ENCODE results near the gene PTBP1.
"Not testable (repeated sequence)": the region's sequence is repeated elsewhere in the genome, so short reads cannot be mapped to it uniquely, and the experiment has no call there.

The PTBP1 gene

DNA sequence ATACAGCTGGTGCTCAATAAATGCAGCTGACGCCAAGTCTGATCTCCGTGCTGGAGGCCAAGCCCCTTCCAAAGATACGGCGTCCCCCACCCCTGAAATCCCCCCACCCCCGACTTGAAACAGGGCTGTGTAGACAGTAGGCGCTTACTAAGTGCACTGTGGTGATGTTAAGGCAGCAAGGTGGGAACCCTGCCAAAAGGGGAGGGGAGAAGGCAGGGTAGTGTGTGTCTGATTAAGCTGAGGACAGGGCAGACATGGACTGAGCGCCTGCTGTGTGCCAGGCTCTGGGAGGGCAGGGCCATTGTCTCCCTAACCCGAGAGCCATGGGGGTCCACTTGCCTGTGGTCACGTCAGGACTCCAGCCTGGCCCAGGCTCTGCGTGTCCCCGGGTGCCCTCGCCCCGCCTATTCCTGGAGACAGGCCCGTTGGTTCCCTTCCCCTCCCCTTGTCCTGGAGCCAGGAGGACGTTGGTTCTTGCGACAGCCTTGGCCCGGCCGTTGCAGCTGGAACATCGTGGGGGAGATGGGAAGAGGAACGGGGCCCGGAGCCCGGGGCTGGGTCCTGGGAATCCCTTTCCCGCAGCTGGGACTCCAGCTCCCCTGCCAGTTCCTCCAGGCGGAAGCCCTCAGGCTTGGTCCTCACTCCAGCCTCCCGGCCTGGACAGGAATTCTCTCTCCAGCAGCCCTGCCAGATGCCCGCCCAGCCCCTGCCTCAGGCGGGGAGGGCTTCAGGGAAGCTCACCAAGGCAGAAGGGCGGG is 53.1 kb downstream of the PTBP1 start:
- Histone ChIP-seq H3K9me3 (ENCODE audit: insufficient read depth, low read length) (no peaks in the 10 kb centered on the region), H3K36me3 (ENCODE audit: insufficient read depth, insufficient read length, low read length) (no peaks in the 10 kb centered on the region), H3K9ac (ENCODE audit: insufficient read length, low read depth) (peak overlapping the region; percentile 71), H3K27me3 (ENCODE audit: insufficient read depth, insufficient read length) (no peaks in the 10 kb centered on the region), H3K4me1 (ENCODE audit: insufficient read depth, insufficient read length) (peaks cover 13% of the 10 kb centered on the region), H3K4me3 (ENCODE audit: insufficient read length, low read depth) (no peak overlapping the region)
- no peak for DNase-seq (ENCODE audit: low read depth, low spot score)
- no peak for TF ChIP-seq SUZ12 (IDR thresholded peaks at IDR 0.05; ENCODE audit: extremely low read depth, insufficient read depth, insufficient read length)
- TF ChIP-seq YY1 (IDR thresholded peaks at IDR 0.05; ENCODE audit: insufficient read depth, insufficient read length): no peak

GRCh38 chr19:850979-851335 is 53.7 kb downstream of the PTBP1 start:
- H3K9me3 ChIP-seq (ENCODE audit: insufficient read depth, low read length): no peaks in the 10 kb centered on the region
- H3K36me3 ChIP-seq (ENCODE audit: insufficient read depth, insufficient read length, low read length): no peaks in the 10 kb centered on the region
- peak overlapping the region; percentile 71 for H3K9ac ChIP-seq (ENCODE audit: insufficient read length, low read depth)
- H3K4me1 ChIP-seq (ENCODE audit: insufficient read depth, insufficient read length): peaks cover 13% of the 10 kb centered on the region
- TF ChIP-seq YY1 (IDR thresholded peaks at IDR 0.05; ENCODE audit: insufficient read depth, insufficient read length): no peak
- TF ChIP-seq ZNF274 (IDR thresholded peaks at IDR 0.05; ENCODE audit: low read depth, low read length): no peak
- TF ChIP-seq SUZ12 (IDR thresholded peaks at IDR 0.05; ENCODE audit: extremely low read depth, insufficient read depth, insufficient read length): no peak
- no peaks in the 10 kb centered on the region for H3K27me3 ChIP-seq (ENCODE audit: insufficient read depth, insufficient read length)
- no peak for DNase-seq (ENCODE audit: low read depth, low spot score)
- no peak overlapping the region for H3K4me3 ChIP-seq (ENCODE audit: insufficient read length, low read depth)

- Histone ChIP-seq H3K27me3 (ENCODE audit: insufficient read depth, insufficient read length) (no peaks in the 10 kb centered on the region), H3K9ac (ENCODE audit: insufficient read length, low read depth) (no peak within 1 kb of the TSS), H3K4me3 (ENCODE audit: insufficient read length, low read depth) (no peak within 1 kb of the TSS), H3K4me1 (ENCODE audit: insufficient read depth, insufficient read length) (peaks cover 9% of the 10 kb centered on the region), H3K9me3 (ENCODE audit: insufficient read depth, low read length) (no peaks in the 10 kb centered on the region), H3K36me3 (ENCODE audit: insufficient read depth, insufficient read length, low read length) (no peaks in the 10 kb centered on the region)
- TF ChIP-seq SUZ12 (IDR thresholded peaks at IDR 0.05; ENCODE audit: extremely low read depth, insufficient read depth, insufficient read length) (no peak), YY1 (IDR thresholded peaks at IDR 0.05; ENCODE audit: insufficient read depth, insufficient read length) (no peak), ZNF274 (IDR thresholded peaks at IDR 0.05; ENCODE audit: low read depth, low read length) (no peak)
- no peak for DNase-seq (ENCODE audit: low read depth, low spot score)
Measured at GRCh38 chr19:852136-853013, 55.1 kb downstream of the PTBP1 start, which contains the start of gene ELANE. Gene ELANE (plus strand): TSS chr19:852303. CDS start chr19:852329, 26 bp downstream.

DNA sequence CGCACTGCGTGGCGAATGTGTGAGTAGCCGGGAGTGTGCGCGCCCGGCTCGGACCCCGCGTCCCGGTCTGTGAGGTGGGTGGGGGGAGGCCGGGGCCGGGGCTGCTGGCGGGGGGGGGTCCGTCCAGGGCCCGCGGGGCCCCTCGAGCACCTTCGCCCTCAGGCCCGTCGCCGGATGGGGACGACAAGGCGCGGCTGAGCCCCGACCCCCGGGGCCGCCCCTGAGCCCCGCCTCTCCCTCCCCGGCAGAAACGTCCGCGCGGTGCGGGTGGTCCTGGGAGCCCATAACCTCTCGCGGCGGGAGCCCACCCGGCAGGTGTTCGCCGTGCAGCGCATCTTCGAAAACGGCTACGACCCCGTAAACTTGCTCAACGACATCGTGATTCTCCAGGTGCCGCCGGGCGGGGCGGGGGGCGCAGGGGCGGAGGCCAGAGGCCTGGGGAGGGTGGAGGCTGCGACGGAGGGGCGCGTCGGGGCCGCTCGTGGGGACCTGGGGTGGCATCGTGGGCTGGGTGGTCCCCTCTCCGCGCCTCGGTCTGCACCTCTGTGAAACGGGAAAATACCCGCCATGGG is 55.8 kb downstream of the PTBP1 start:
- no peak for TF ChIP-seq YY1 (IDR thresholded peaks at IDR 0.05; ENCODE audit: insufficient read depth, insufficient read length)
- TF ChIP-seq ZNF274 (IDR thresholded peaks at IDR 0.05; ENCODE audit: low read depth, low read length): no peak
- no peak for TF ChIP-seq SUZ12 (IDR thresholded peaks at IDR 0.05; ENCODE audit: extremely low read depth, insufficient read depth, insufficient read length)
- Histone ChIP-seq H3K9me3 (ENCODE audit: insufficient read depth, low read length) (no peaks in the 10 kb centered on the region), H3K4me3 (ENCODE audit: insufficient read length, low read depth) (no peak overlapping the region), H3K36me3 (ENCODE audit: insufficient read depth, insufficient read length, low read length) (no peaks in the 10 kb centered on the region), H3K9ac (ENCODE audit: insufficient read length, low read depth) (no peak overlapping the region), H3K27me3 (ENCODE audit: insufficient read depth, insufficient read length) (no peaks in the 10 kb centered on the region), H3K4me1 (ENCODE audit: insufficient read depth, insufficient read length) (peaks cover 6% of the 10 kb centered on the region)
- DNase-seq (ENCODE audit: low read depth, low spot score): no peak

DNA sequence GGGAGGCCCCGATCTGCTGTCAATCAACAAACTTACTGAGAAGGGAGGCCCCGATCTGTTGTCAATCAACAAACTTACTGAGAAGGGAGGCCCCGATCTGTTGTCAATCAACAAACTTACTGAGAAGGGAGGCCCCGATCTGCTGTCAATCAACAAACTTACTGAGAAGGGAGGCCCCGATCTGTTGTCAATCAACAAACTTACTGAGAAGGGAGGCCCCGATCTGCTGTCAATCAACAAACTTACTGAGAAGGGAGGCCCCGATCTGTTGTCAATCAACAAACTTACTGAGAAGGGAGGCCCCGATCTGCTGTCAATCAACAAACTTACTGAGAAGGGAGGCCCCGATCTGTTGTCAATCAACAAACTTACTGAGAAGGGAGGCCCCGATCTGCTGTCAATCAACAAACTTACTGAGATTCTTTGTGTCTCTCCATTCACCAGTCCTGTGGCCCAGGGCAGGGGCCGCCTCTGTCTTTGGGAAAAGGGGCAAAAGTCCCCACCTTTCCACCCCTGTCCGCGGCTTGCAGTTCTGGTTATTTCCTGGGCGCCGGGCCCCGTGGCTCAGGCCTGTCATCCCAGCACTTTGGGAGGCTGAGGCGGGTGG is 56.5 kb downstream of the PTBP1 start:
- H3K9ac ChIP-seq (ENCODE audit: insufficient read length, low read depth); H3K36me3 ChIP-seq (ENCODE audit: insufficient read depth, insufficient read length, low read length); H3K27me3 ChIP-seq (ENCODE audit: insufficient read depth, insufficient read length); H3K4me1 ChIP-seq (ENCODE audit: insufficient read depth, insufficient read length); H3K9me3 ChIP-seq (ENCODE audit: insufficient read depth, low read length); DNase-seq (ENCODE audit: low read depth, low spot score); H3K4me3 ChIP-seq (ENCODE audit: insufficient read length, low read depth): not testable (repeated sequence)

DNA sequence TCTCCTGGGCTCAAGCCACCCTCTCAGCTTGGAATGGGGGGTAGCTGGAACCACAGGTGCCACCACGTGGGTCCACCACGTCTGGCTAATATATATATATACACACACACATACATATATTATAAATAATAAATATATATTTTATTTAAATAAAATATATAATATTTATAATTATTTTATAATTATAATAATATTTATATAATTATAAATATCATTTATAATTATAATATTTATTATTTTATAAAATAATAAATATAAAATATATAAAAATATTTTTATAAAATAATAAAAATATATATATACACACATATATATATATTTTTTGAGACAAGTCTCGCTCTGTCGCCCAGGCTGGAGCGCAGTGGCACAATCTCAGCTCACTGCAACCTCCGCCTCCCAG is 57.3 kb downstream of the PTBP1 start:
- TF ChIP-seq SUZ12 (IDR thresholded peaks at IDR 0.05; ENCODE audit: extremely low read depth, insufficient read depth, insufficient read length): no peak
- no peak for TF ChIP-seq YY1 (IDR thresholded peaks at IDR 0.05; ENCODE audit: insufficient read depth, insufficient read length)
- no peak for TF ChIP-seq ZNF274 (IDR thresholded peaks at IDR 0.05; ENCODE audit: low read depth, low read length)
- H3K4me3 ChIP-seq (ENCODE audit: insufficient read length, low read depth): no peak overlapping the region
- no peak for DNase-seq (ENCODE audit: low read depth, low spot score)
- no peaks in the 10 kb centered on the region for H3K36me3 ChIP-seq (ENCODE audit: insufficient read depth, insufficient read length, low read length)
- H3K9ac ChIP-seq (ENCODE audit: insufficient read length, low read depth): no peak overlapping the region
- no peaks in the 10 kb centered on the region for H3K9me3 ChIP-seq (ENCODE audit: insufficient read depth, low read length)
- H3K27me3 ChIP-seq (ENCODE audit: insufficient read depth, insufficient read length): no peaks in the 10 kb centered on the region
- peaks cover 12% of the 10 kb centered on the region for H3K4me1 ChIP-seq (ENCODE audit: insufficient read depth, insufficient read length)

- TF ChIP-seq YY1 (IDR thresholded peaks at IDR 0.05; ENCODE audit: insufficient read depth, insufficient read length): no peak
- TF ChIP-seq ZNF274 (IDR thresholded peaks at IDR 0.05; ENCODE audit: low read depth, low read length): no peak
- no peak for TF ChIP-seq SUZ12 (IDR thresholded peaks at IDR 0.05; ENCODE audit: extremely low read depth, insufficient read depth, insufficient read length)
- DNase-seq (ENCODE audit: low read depth, low spot score): no peak
- H3K9ac ChIP-seq (ENCODE audit: insufficient read length, low read depth): no peak overlapping the region
- no peak overlapping the region for H3K4me3 ChIP-seq (ENCODE audit: insufficient read length, low read depth)
- H3K27me3 ChIP-seq (ENCODE audit: insufficient read depth, insufficient read length): no peaks in the 10 kb centered on the region
- peaks cover 13% of the 10 kb centered on the region for H3K4me1 ChIP-seq (ENCODE audit: insufficient read depth, insufficient read length)
- H3K9me3 ChIP-seq (ENCODE audit: insufficient read depth, low read length): no peaks in the 10 kb centered on the region
- no peaks in the 10 kb centered on the region for H3K36me3 ChIP-seq (ENCODE audit: insufficient read depth, insufficient read length, low read length)
Measured at GRCh38 chr19:855142-855541, 57.9 kb downstream of the PTBP1 start.
